Immature natural killer cell (primary cell): ENCODE data around the gene BAG3. TPM values are rescaled to one million over a fixed set of nuclear protein-coding genes. Genes with fewer than 3 reads are reported as not detected.

Source experiments
- DNase-seq, 3 donors: peaks; one replicate each; pipeline ENCODE4 v3.0.0; 2022; ENCODE audit warnings: mixed read lengths in 1 of 3
- H3K27ac Mint-ChIP-seq, 6 donors: one replicate each; pipeline ENCODE4 v1.8.0; 2020; ENCODE audit warnings: mixed read lengths in 6 of 6, mild to moderate bottlenecking in 5 of 6, inconsistent platforms in 4 of 6, moderate library complexity in 3 of 6
- H3K27me3 Mint-ChIP-seq, 3 donors: one replicate each; pipeline ENCODE4 v1.8.0; 2020 to 2021; ENCODE audit warnings: low read depth in 3 of 3, mild to moderate bottlenecking in 3 of 3, mixed read lengths in 3 of 3, moderate library complexity in 3 of 3, inconsistent platforms in 1 of 3
- H3K36me3 Mint-ChIP-seq, 3 donors: one replicate each; pipeline ENCODE4 v1.8.0; 2020; ENCODE audit warnings: mixed read lengths in 3 of 3, inconsistent platforms in 2 of 3, mild to moderate bottlenecking in 2 of 3
- H3K4me1 Mint-ChIP-seq, 2 donors: one replicate each; pipeline ENCODE4 v1.8.0; 2020; ENCODE audit warnings: inconsistent platforms in 2 of 2, mild to moderate bottlenecking in 2 of 2, mixed read lengths in 2 of 2, moderate library complexity in 1 of 2
- H3K4me3 Mint-ChIP-seq, 5 donors: one replicate each; pipeline ENCODE4 v1.8.0; 2020; ENCODE audit warnings: mild to moderate bottlenecking in 5 of 5, mixed read lengths in 5 of 5, inconsistent platforms in 3 of 5, moderate library complexity in 3 of 5
- H3K9me3 Mint-ChIP-seq, 6 donors: one replicate each; pipeline ENCODE4 v1.8.0; 2020; ENCODE audit warnings: mild to moderate bottlenecking in 6 of 6, mixed read lengths in 6 of 6, inconsistent platforms in 4 of 6, moderate library complexity in 3 of 6
- polyA plus RNA-seq, 3 donors: library from polyadenylated mRNA; unstranded; fragments of 300-500 nt; fragmentation: Illumina TruSeq; gene quantifications; one replicate each; pipeline ENCODE4 v1.2.3, GENCODE V29; 2021

BAG3 gene
- polyA plus RNA-seq, 3 donors from 2014 or later = 0.57 to 3.1 (median 2.2) TPM

DNA sequence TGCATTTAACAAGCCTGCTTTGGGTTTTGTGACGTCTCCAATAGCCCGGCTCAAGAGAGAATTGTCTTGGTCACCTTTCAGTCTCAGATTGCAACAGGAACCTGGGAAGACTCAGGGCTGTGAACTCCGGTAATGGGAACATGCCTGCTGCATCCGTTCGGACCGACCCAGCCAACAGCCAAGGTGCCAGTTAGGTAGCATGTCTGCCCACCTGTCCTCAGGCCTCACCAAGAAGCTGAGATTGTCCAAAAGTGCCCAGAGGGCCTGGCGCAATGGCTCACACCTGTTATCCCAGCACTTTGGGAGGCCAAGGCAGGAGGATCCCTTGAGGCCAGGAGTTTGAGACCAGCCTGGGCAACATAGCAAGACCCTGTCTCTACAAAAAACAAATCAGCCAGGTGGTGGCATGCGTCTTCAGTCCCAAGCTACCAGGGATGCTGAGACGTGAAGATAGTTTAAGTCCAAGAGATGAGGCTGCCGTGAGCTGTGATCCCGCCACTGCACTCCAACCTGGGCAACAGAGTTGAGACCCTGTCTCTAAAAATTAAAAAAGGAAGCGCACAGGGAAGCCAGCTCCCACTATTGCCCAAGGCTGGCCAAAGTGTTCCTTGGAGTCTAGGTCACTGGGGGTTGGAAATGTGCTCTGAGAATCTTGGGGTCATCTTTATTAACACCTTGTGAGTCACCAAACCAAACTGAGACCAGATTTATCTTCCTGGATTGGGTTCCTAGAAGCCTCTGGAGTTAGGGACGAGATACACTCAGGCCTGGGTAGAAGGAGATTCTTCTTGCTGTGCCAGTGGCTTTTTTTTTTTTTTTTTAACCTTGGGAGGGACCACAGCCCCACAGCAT lies 26.9 kb downstream of the BAG3 start:
- no peak overlapping the region for H3K27ac Mint-ChIP-seq
- H3K27me3 Mint-ChIP-seq = peaks cover 3 to 7% (median 4%) of the 10 kb centered on the region in 3 donors
- peaks cover 2 to 21% (median 5%) of the 10 kb centered on the region in 3 donors for H3K36me3 Mint-ChIP-seq
- H3K4me1 Mint-ChIP-seq = no peaks in the 10 kb centered on the region
- no peak for DNase-seq
- H3K9me3 Mint-ChIP-seq = no peaks in the 10 kb centered on the region
- no peak overlapping the region for H3K4me3 Mint-ChIP-seq

DNA sequence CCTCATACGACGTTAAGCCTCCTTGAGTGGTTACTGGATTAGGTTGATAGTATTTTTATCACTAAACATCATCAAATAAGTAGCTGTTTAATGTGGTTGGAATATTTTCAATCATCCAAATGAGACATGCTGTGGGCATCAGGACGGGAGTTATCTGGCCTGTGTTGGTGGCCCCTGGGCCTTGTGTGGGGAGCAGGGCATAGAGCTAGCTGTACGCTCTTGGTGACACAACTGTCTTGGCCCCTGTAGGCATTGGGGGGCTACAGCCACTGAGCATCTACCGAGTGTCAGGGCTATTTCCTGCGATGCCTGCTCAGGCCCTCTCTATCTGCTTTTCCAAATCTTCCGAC lies 28.3 kb downstream of the BAG3 start:
- no peak overlapping the region for H3K27ac Mint-ChIP-seq
- H3K4me1 Mint-ChIP-seq = no peaks in the 10 kb centered on the region
- H3K36me3 Mint-ChIP-seq = peaks cover 0 to 9% (median 4%) of the 10 kb centered on the region in 3 donors
- H3K27me3 Mint-ChIP-seq = peaks cover 3 to 6% (median 4%) of the 10 kb centered on the region in 3 donors
- DNase-seq = no peak
- H3K4me3 Mint-ChIP-seq = no peak overlapping the region
- no peaks in the 10 kb centered on the region for H3K9me3 Mint-ChIP-seq

DNA sequence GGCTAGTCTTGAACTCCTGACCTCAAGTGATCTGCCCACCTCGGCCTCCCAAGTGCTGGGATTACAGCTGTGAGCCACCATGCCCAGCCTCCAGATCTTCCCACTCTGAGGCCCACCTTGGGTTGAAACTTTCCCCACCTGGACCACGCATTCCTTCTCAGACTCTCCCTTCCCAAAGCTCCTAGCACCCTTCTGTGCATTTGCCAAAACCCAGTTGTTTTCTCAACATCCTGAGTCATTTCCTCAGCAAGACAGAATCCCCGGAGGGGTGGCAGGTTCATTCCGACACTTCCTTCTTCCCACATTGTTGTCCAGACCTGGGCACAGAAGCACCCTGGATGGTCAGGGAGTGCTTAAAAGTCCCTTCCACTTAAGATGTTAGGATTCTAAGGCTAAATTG lies 28.9 kb downstream of the BAG3 start:
- no peak for DNase-seq
- no peaks in the 10 kb centered on the region for H3K9me3 Mint-ChIP-seq
- H3K4me1 Mint-ChIP-seq = no peaks in the 10 kb centered on the region
- no peak overlapping the region for H3K4me3 Mint-ChIP-seq
- peaks cover 3 to 6% (median 4%) of the 10 kb centered on the region in 3 donors for H3K27me3 Mint-ChIP-seq
- H3K36me3 Mint-ChIP-seq = peaks cover 0 to 8% (median 4%) of the 10 kb centered on the region in 3 donors
- H3K27ac Mint-ChIP-seq = no peak overlapping the region

DNA sequence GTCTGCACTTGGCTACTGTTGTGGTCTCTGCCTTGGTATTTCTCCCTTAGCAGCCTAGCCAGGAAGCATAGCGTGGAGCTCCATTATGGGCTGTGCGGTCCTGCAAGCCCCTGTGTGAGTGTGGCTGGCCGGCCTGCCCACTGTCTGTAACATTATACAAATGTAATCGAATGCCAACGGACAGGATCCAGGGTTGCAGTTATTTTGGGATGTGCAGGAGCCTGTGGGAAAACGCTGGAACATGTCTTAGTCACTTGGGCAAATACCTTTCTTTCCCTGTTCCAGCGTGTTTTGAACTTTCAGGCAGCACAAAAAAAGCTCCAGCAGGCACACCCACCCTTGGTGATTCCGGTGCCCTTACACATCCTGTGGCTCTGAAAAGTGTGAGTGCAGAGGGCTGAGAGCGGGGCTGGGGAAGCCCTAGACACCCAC lies 29.5 kb downstream of the BAG3 start:
- H3K27ac Mint-ChIP-seq = no peak overlapping the region

DNA sequence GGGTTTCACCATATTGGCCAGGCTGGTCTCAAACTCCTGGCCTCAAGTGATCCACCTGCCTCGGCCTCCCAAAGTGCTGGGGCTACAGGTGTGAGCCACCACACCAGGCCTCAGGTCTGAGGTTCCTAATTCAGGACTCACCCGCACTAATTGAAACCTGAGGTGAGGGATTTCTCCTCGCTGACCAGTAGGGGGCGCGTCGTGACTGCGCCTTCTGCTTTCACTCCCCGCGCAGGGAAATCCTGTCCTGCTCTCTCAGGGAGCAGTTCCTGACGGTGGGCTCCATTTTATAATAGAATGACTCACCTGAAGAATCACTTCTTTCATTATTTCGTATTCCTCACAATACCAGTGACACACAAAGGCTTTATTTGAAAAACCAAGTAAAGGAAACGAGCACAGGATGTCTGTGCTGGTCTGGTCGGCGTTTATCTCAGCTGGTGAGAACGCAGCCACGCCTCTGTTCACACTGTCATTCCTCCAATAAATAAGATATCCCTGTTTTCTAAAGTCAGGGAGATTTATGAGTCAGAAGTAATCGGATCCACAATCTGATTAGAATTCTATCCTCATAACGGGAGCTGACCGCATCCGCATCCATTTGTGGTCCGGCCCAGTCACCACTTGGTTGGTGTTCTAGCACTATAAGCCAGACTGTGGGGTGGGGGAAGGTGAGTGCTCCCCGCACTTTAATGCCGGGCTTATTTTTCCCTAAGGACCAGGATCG lies 35.4 kb downstream of the BAG3 start:
- Mint-ChIP-seq H3K4me1 (peaks cover 25 to 34% of the 10 kb centered on the region in 2 donors), H3K9me3 (no peaks in the 10 kb centered on the region), H3K27me3 (peaks cover 0 to 2% (median 1%) of the 10 kb centered on the region in 3 donors), H3K4me3 (peak overlapping the region; percentile 79 to 89 (median 83)), H3K27ac (peak overlapping the region; percentile 74 to 86 (median 78)), H3K36me3 (no peaks in the 10 kb centered on the region)
- peak; percentile 71 to 77 (median 76) for DNase-seq

More for the DNA sequence above, 29.5 kb downstream of the BAG3 start:
- H3K4me3 Mint-ChIP-seq = no peak overlapping the region
- peaks cover 0 to 8% (median 4%) of the 10 kb centered on the region in 3 donors for H3K36me3 Mint-ChIP-seq
- H3K9me3 Mint-ChIP-seq = no peaks in the 10 kb centered on the region
- peaks cover 3 to 6% (median 4%) of the 10 kb centered on the region in 3 donors for H3K27me3 Mint-ChIP-seq
- DNase-seq = no peak
- no peaks in the 10 kb centered on the region for H3K4me1 Mint-ChIP-seq

DNA sequence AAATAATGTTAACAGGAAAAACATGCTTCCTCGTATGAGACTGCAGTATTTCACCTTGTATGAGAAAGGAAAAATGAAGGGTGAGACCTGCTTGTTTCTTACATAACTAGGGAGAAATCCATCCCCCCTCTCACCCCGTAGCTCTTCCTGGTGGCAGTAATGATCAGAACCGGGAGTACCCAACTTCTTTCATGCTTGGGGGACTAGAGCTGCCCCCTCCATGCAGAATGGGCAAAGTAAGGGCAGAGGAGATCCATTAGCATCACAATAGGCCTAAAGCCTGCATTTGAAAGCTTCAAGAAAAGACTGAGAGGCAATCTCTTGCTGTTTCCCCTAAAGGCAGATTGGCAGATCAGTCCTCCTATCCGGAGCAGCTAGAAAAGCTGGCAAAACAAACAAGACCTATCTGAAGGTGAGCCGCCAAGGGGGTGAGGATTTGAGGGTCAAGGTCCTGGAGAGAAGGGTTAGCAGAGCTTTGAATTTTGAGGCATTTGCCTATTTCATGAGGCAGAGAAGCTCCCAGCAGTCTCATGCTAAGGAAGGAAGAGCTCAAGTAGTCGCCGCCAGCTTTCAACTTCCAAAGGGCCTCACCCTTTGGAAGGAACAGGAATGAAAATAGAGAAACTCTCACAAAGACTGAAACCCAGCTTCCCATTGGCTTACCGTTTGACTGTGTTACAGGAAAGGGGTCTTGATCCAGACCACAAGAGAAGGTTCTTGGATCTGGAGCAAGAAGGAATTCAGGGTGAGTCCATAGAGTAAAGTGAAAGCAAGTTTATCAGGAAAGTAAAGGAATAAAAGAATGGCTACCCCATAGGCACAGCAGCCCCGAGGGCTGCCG lies 36.2 kb downstream of the BAG3 start:
- Mint-ChIP-seq H3K27ac (peak overlapping the region; percentile 74 to 86 (median 80)), H3K9me3 (no peaks in the 10 kb centered on the region)

DNA sequence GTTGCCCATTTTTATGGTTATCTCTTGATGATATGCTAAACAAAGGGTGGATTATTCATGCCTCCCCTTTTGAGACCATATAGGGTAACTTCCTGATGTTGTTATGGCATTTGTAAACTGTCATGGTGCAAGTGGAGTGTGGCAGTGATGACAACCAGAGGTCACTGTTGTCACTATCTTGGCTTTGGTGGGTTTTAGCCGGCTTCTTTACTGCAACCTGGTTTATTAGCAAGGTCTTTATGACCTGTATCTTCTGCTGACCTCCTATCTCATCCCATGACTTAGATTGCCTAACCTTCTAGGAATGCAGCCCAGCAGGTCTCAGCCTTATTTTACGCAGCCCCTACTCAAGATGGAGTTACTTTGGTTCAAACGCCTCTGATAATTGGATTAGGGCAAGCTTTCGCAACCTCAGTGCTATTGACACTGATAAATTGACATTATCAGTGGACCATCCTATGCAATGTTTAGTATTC lies 36.9 kb downstream of the BAG3 start:
- H3K27ac Mint-ChIP-seq = peak overlapping the region in 1 of 6 donors; percentile 86
- peaks cover 38 to 43% of the 10 kb centered on the region in 2 donors for H3K4me1 Mint-ChIP-seq
- no peaks in the 10 kb centered on the region for H3K9me3 Mint-ChIP-seq
- peak in 2 of 3 donors; percentile 14 to 17 for DNase-seq
- no peaks in the 10 kb centered on the region for H3K36me3 Mint-ChIP-seq
- peaks cover 0 to 2% (median under 1%) of the 10 kb centered on the region in 3 donors for H3K27me3 Mint-ChIP-seq
- H3K4me3 Mint-ChIP-seq = no peak overlapping the region

More for the DNA sequence above, 36.2 kb downstream of the BAG3 start:
- no peak for DNase-seq
- Mint-ChIP-seq H3K4me1 (peaks cover 31 to 37% of the 10 kb centered on the region in 2 donors), H3K36me3 (no peaks in the 10 kb centered on the region), H3K4me3 (peak overlapping the region; percentile 79 to 89 (median 83)), H3K27me3 (peaks cover 0 to 2% (median 0%) of the 10 kb centered on the region in 3 donors)

DNA sequence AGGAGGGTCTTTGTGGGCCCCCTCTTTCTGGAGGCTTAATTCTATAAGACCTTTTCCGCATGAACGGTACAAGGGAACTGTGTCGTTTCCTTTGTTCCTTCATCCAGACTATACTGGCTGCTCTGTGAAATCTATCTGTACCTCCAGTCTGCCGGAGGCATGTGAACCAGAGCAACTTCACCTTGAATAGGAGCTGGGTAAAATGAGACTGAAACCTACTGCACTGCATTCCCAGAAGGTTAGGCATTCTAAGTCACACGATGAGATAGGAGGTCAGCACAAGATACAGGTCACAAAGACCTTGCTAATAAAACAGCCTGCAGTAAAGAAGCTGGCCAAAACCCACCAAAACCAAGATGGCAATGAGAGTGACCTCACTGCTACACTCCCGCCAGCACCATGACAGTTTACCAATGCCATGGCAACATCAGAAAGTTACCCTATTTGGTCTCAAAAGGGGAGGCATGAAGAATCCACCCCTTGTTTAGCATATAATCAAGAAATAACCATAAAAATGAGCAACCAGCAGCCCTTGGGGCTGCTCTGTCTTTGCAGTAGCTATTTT lies 37.9 kb downstream of the BAG3 start:
- DNase-seq = no peak
- Mint-ChIP-seq H3K36me3 (no peaks in the 10 kb centered on the region), H3K27ac (peak overlapping the region in 1 of 6 donors; percentile 6), H3K27me3 (peaks cover 0 to 6% (median 3%) of the 10 kb centered on the region in 3 donors), H3K9me3 (no peaks in the 10 kb centered on the region), H3K4me1 (peaks cover 48 to 53% of the 10 kb centered on the region in 2 donors), H3K4me3 (no peak overlapping the region)

DNA sequence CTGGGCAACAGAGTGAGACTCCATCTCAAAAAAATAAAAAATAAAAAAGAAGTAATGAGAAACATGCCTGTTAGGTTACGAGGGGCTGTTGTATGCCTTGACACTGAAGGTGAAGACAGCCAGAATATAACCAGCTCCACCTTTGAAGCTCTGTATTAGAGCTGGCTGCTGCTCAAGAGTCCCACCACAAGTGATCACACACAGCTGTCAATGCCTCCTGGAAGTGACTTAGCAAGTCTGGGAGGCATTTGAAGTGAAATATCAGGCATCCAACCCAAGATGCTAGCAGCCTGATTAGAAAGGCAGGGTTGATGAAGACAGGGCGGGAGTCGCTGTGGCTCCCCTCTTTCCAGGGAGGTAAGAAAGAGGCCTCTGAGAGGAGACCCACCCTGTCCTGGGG lies 40.5 kb downstream of the BAG3 start:
- H3K4me1 Mint-ChIP-seq = peaks cover 57 to 69% of the 10 kb centered on the region in 2 donors
- peaks cover 0 to 6% (median 3%) of the 10 kb centered on the region in 3 donors for H3K27me3 Mint-ChIP-seq
- peak overlapping the region in 2 of 6 donors; percentile 70 to 76 for H3K27ac Mint-ChIP-seq
- H3K36me3 Mint-ChIP-seq = peaks cover 0 to 3% (median 3%) of the 10 kb centered on the region in 3 donors
- H3K9me3 Mint-ChIP-seq = no peaks in the 10 kb centered on the region
- peak overlapping the region in 1 of 5 donors; percentile 52 for H3K4me3 Mint-ChIP-seq
- no peak for DNase-seq

DNA sequence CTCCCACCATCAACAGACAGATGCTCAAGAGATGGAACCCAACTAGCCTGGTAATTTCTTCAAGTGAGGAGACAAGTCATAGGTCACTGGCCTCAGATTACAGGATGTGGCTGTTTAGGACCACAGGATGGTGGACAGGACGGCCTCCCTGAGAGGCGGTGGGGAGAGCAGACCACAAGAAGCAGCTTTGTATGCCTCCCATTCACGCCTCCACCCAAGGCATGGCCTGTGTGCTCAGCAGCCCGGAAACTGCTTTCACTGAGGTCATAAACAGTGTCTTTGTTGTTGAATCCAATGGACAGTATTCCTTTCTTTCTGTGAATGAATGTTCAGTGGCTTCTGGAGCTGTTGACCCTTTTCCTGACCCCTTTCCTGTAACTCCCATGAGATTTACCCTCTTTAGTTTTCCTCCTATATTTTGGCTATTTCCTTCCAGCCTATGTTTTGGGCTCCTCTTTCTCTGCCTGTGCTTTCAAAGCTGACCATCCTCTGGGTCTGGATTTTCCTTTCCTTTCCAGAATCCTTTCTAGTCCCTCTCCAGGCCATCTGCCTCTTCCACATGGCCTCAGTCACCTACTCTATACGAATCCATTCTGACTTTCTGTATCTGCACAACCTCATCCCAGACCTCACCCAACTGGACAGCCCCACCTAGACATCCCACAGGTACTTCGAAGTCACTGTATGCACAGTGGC lies 42.2 kb downstream of the BAG3 start:
- H3K4me3 Mint-ChIP-seq = peak overlapping the region; percentile 58 to 83 (median 72)
- H3K9me3 Mint-ChIP-seq = no peaks in the 10 kb centered on the region
- peak; percentile 70 to 73 (median 70) for DNase-seq
- H3K27me3 Mint-ChIP-seq = peaks cover 0 to 6% (median 3%) of the 10 kb centered on the region in 3 donors
- H3K4me1 Mint-ChIP-seq = peaks cover 43 to 52% of the 10 kb centered on the region in 2 donors
- peaks cover 0 to 3% (median 3%) of the 10 kb centered on the region in 3 donors for H3K36me3 Mint-ChIP-seq
- peak overlapping the region; percentile 81 to 95 (median 90) for H3K27ac Mint-ChIP-seq

DNA sequence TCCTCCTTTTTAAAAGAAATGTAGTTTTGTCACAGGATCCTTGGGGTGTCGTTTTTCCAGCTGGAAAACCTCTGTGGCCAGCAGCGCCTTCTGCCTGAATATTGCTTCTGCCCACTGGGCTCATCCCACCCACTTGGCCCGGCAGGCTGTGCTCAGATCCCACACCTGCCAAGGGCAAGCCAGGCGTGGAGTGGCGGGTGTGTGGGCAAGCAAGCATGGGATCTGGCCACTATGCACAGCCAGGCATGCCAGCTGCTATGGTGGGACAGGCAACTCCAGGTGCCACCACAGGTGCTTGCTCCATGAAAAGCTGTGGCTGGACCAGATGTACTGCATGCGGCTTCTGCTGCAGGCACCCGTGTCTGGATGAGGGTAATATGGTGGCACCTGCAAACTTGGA lies 43.4 kb downstream of the BAG3 start:
- no peaks in the 10 kb centered on the region for H3K9me3 Mint-ChIP-seq
- H3K4me3 Mint-ChIP-seq = peak overlapping the region in 4 of 5 donors; percentile 17 to 83 (median 67)
- no peak for DNase-seq
- H3K27ac Mint-ChIP-seq = peak overlapping the region; percentile 74 to 93 (median 88)
- H3K4me1 Mint-ChIP-seq = peaks cover 43 to 49% of the 10 kb centered on the region in 2 donors
- peaks cover 0 to 6% (median 3%) of the 10 kb centered on the region in 3 donors for H3K27me3 Mint-ChIP-seq
- peaks cover 0 to 3% (median 3%) of the 10 kb centered on the region in 3 donors for H3K36me3 Mint-ChIP-seq

DNA sequence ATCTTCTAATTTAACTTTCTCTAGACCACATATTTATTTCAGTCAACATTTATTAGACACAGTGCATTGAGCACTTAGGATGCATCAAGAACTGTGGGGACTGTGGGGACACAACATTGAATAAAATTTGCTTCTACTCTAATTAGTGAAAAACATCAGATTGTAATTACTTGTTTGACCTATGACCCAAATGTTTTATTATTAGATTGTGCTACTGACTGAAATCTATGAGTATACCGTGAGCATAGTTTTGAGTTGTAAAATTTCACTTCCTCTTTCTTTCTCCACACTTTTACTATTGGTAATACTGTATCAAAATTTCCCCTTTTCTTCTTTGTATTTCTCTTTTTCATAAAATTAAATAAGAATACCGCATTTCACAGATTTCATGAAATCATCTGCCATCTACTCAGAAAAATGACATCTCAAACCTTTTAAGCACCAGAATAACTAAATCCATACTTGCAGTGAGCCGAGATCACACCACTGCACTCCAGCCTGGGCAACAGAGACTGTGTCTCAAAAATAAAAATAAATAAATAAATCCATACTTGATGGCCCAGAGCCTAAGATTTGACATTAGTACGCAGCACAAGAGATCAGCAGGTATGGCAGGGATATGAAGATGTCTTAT lies 49.3 kb downstream of the BAG3 start:
- peaks cover 2 to 8% of the 10 kb centered on the region in 2 donors for H3K4me1 Mint-ChIP-seq
- H3K36me3 Mint-ChIP-seq = peaks cover 0 to 3% (median 3%) of the 10 kb centered on the region in 3 donors
- H3K9me3 Mint-ChIP-seq = no peaks in the 10 kb centered on the region
- no peak overlapping the region for H3K4me3 Mint-ChIP-seq
- H3K27me3 Mint-ChIP-seq = peaks cover 0 to 3% (median 0%) of the 10 kb centered on the region in 3 donors
- no peak for DNase-seq
- H3K27ac Mint-ChIP-seq = no peak overlapping the region
